ENCODE measurements around the gene PALM. TPM values are rescaled to one million over a fixed set of nuclear protein-coding genes. Genes with fewer than 3 reads are reported as not detected.

PALM gene
- total RNA-seq, 1 experiment from 2014 or later, result 22.1 TPM

- Mint-ChIP-seq H3K36me3 (no peaks in the 10 kb centered on the region), H3K27me3 (ENCODE audit: low read depth) (peaks cover 27% of the 10 kb centered on the region), H3K4me3 (peak overlapping the region; percentile 45; the same call in 1 of the 2 replicates), H3K4me1 (no peaks in the 10 kb centered on the region), H3K27ac (no peak overlapping the region), H3K9me3 (no peaks in the 10 kb centered on the region)
- CTCF ChIA-PET, result interaction anchor here (1.0 to 2.1 kb wide), 4 partner anchors 24 to 66 kb away, joined by 3 to 8 read pairs (median 4); no protein-coding TSS in a partner anchor
- POLR2A ChIA-PET, result no interaction called here
- TF ChIP-seq PREB (CRISPR knock-in tag; IDR thresholded peaks at IDR 0.05; ENCODE audit: borderline replicate concordance) (no peak), ZNF263 (CRISPR knock-in tag; IDR thresholded peaks at IDR 0.05; ENCODE audit: low read depth) (no peak), FOXK1 (CRISPR knock-in tag; IDR thresholded peaks at IDR 0.05) (no peak), TP53 (CRISPR knock-in tag; IDR thresholded peaks at IDR 0.05) (no peak), E2F1 (CRISPR knock-in tag; IDR thresholded peaks at IDR 0.05) (no peak)
- ATAC-seq (no peak), DNase-seq (ENCODE audit: low spot score) (no peak)
Measured at GRCh38 chr19:676007-676338, 32.8 kb upstream of the PALM start.

GRCh38 chr19:676339-677105, 32.2 kb upstream of the PALM start, which contains the start of gene FSTL3:
FSTL3 (plus strand) TSS chr19:676392; CDS start chr19:676424, 32 bp downstream.
- H3K9me3 Mint-ChIP-seq, result no peaks in the 10 kb centered on the region
- ChIA-PET CTCF (interaction anchor here (1.3 to 2.4 kb wide), 4 partner anchors 13 to 65 kb away, joined by 3 to 16 read pairs (median 6); partner anchors contain the start of gene RNF126), POLR2A (interaction anchor here (0.7 kb wide), 1 partner anchor 27 kb away, joined by 3 read pairs; no protein-coding TSS in a partner anchor)
- no peak within 1 kb of the TSS for H3K27ac Mint-ChIP-seq
- H3K4me3 Mint-ChIP-seq, result peak within 1 kb of the TSS; percentile 50
- TF ChIP-seq FOXP1 (CRISPR knock-in tag; IDR thresholded peaks at IDR 0.05; ENCODE audit: borderline replicate concordance), result no peak
- TF ChIP-seq GRHL2 (CRISPR knock-in tag; IDR thresholded peaks at IDR 0.05; ENCODE audit: insufficient replicate concordance, severe bottlenecking), result no peak
- TF ChIP-seq TP53 (CRISPR knock-in tag; IDR thresholded peaks at IDR 0.05), result no peak
- TF ChIP-seq ATF2 (CRISPR knock-in tag; IDR thresholded peaks at IDR 0.05; ENCODE audit: borderline replicate concordance, low read depth), result no peak
- no peak for TF ChIP-seq SMAD4 (CRISPR knock-in tag; IDR thresholded peaks at IDR 0.05)
- no peak for TF ChIP-seq AR (CRISPR knock-in tag; IDR thresholded peaks at IDR 0.05)
- H3K36me3 Mint-ChIP-seq, result no peaks in the 10 kb centered on the region
- H3K27me3 Mint-ChIP-seq (ENCODE audit: low read depth), result peaks cover 27% of the 10 kb centered on the region
- no peak for DNase-seq (ENCODE audit: low spot score)
- H3K4me1 Mint-ChIP-seq, result no peaks in the 10 kb centered on the region
- ATAC-seq, result no peak

GRCh38 chr19:677201-677600, 31.5 kb upstream of the PALM start:
- Mint-ChIP-seq H3K27ac (no peak overlapping the region), H3K9me3 (no peaks in the 10 kb centered on the region), H3K36me3 (no peaks in the 10 kb centered on the region), H3K27me3 (ENCODE audit: low read depth) (peaks cover 27% of the 10 kb centered on the region), H3K4me1 (no peaks in the 10 kb centered on the region), H3K4me3 (no peak overlapping the region)
- DNase-seq (ENCODE audit: low spot score) (no peak), ATAC-seq (no peak)
- CTCF ChIA-PET, result interaction anchor here (1.7 to 2.4 kb wide), 2 partner anchors 14 to 56 kb away, joined by 3 to 16 read pairs; partner anchors contain the start of gene RNF126
- POLR2A ChIA-PET, result interaction anchor here (0.7 kb wide), 1 partner anchor 26 kb away, joined by 3 read pairs; no protein-coding TSS in a partner anchor
- no peak for TF ChIP-seq NFYB (CRISPR knock-in tag; conservative IDR thresholded peaks at IDR 0.05; ENCODE audit: low read depth)
- TF ChIP-seq SP1 (CRISPR knock-in tag; conservative IDR thresholded peaks at IDR 0.05), result no peak
- no peak for TF ChIP-seq PRDM15 (CRISPR knock-in tag; IDR thresholded peaks at IDR 0.05)
- TF ChIP-seq FOXP1 (CRISPR knock-in tag; IDR thresholded peaks at IDR 0.05; ENCODE audit: borderline replicate concordance), result no peak
- TF ChIP-seq GABPB1 (CRISPR knock-in tag; IDR thresholded peaks at IDR 0.05), result no peak
- no peak for TF ChIP-seq NFE2L1 (CRISPR knock-in tag; IDR thresholded peaks at IDR 0.05)
- no peak for TF ChIP-seq CREM (CRISPR knock-in tag; IDR thresholded peaks at IDR 0.05)
- TF ChIP-seq ZNF512 (CRISPR knock-in tag; IDR thresholded peaks at IDR 0.05; ENCODE audit: borderline replicate concordance), result no peak
- TF ChIP-seq ATF1 (CRISPR knock-in tag; IDR thresholded peaks at IDR 0.05), result no peak

Measured in WTC11 (cell line).